A549 (cell line): Measurements from ENCODE around the gene TMPRSS11B. TPM values are rescaled to one million over a fixed set of nuclear protein-coding genes. Genes with fewer than 3 reads are reported as not detected.
"Not testable (repeated sequence)": the region's sequence is repeated elsewhere in the genome, so short reads cannot be mapped to it uniquely, and the experiment has no call there.

Source experiments
- ATAC-seq, 2 experiments: fragments of 200-7000 bp in 1 of 2; fragments of >200 bp in 1 of 2; cut with Nextera tagmentation in 1 of 2; cut with Tn5 transposase in 1 of 2; 3 replicates each; pipeline versions ENCODE4 v1.8.0 to v1.9.1; 2018 to 2020; ENCODE audit warnings: mild to moderate bottlenecking in 1 of 2, moderate library complexity in 1 of 2
- CTCF ChIA-PET: fragments of 300-600 bp; sonication (Branson Sonifier 250); formaldehyde crosslinking; extraction: SDS; loops from one replicate; lab custom pipeline; 2021; ENCODE audit warnings: antibody characterized with exemption, inconsistent platforms; lab: Yijun Ruan, JAX
- POLR2A ChIA-PET: fragments of 350-600 bp; formaldehyde crosslinking; extraction: SDS; loops from one replicate; lab custom pipeline; 2021; ENCODE audit warnings: antibody characterized with exemption, inconsistent platforms; lab: Yijun Ruan, JAX
- DNase-seq, 2 experiments: peaks; one replicate each; pipeline versions ENCODE4 v3.0.0 to v3.0.0-alpha.2; 2011 to 2016; ENCODE audit warnings: low read depth in 1 of 2, low spot score in 1 of 2
- FAIRE-seq: peaks from 2 replicates; lab custom pipeline; 2011; peaks lifted over from hg19 to GRCh38; lab: Jason Lieb, UNC
- H3K27ac ChIP-seq, 2 experiments: fragments of >200 bp; sonication (Bioruptor Twin); formaldehyde crosslinking; 3 replicates each; pipeline ENCODE4 v1.5.1; 2016 to 2017
- H3K4me1 ChIP-seq: fragments of >200 bp; sonication (Bioruptor Twin); formaldehyde crosslinking; 3 replicates; pipeline ENCODE4 v1.6.1; 2016
- H3K4me2 ChIP-seq: fragments of >200 bp; sonication (Bioruptor Twin); formaldehyde crosslinking; 3 replicates; pipeline ENCODE4 v1.6.1; 2016
- H3K4me3 ChIP-seq: fragments of >200 bp; sonication (Bioruptor Twin); formaldehyde crosslinking; 3 replicates; pipeline ENCODE4 v1.5.1; 2016
- H3K9me3 ChIP-seq: fragments of >200 bp; sonication (Bioruptor Twin); formaldehyde crosslinking; 3 replicates; pipeline ENCODE4 v1.6.1; 2016
- CBX8 ChIP-seq: fragments of 200-600 bp; sonication (generic); IDR thresholded peaks from 2 replicates; pipeline ENCODE4 v1.6.1; 2016
- CEBPB ChIP-seq, 2 experiments: fragments of >200 bp in 1 of 2; sonication (Bioruptor Twin) in 1 of 2; formaldehyde crosslinking in 1 of 2; IDR thresholded peaks; 2 replicates each; pipeline ENCODE4 v1.6.1; 2012 to 2016
- CHD4 ChIP-seq: fragments of 200-600 bp; sonication (generic); IDR thresholded peaks from 2 replicates; pipeline ENCODE4 v1.6.1; 2016; ENCODE audit warnings: antibody characterized with exemption, mild to moderate bottlenecking, borderline replicate concordance
- EHF ChIP-seq: fragments of 250-450 bp; sonication (Bioruptor Pico); IDR thresholded peaks from 2 replicates; pipeline ENCODE4 v1.5.0; 2020; ENCODE audit warnings: mild to moderate bottlenecking
- ESRRA ChIP-seq: fragments of 150-350 bp; IDR thresholded peaks from 2 replicates; pipeline ENCODE4 v1.6.1; 2014; ENCODE audit warnings: mild to moderate bottlenecking, low read length, borderline replicate concordance
- FOSB ChIP-seq: fragments of 250-450 bp; sonication (Bioruptor Pico); IDR thresholded peaks from 2 replicates; pipeline ENCODE4 v1.5.0; 2020; ENCODE audit warnings: mild to moderate bottlenecking, moderate library complexity
- FOSL2 ChIP-seq, 2 experiments: fragments of 450-650 bp in 1 of 2; fragments of >200 bp in 1 of 2; sonication (Bioruptor Twin) in 1 of 2; formaldehyde crosslinking; IDR thresholded peaks; 2 replicates each; pipeline versions ENCODE4 v1.5.0 to v1.6.1; 2016 to 2020; ENCODE audit warnings: mild to moderate bottlenecking in 1 of 2, moderate library complexity in 1 of 2
- HEYL ChIP-seq: fragments of 250-450 bp; sonication (Bioruptor Pico); IDR thresholded peaks from 2 replicates; pipeline ENCODE4 v1.8.0; 2021; ENCODE audit warnings: mild to moderate bottlenecking, moderate library complexity
- HOXB5 ChIP-seq: fragments of 250-450 bp; sonication (Bioruptor Pico); IDR thresholded peaks from 2 replicates; pipeline ENCODE4 v1.5.0; 2020; ENCODE audit warnings: mild to moderate bottlenecking, moderate library complexity
- JUNB ChIP-seq: fragments of >200 bp; sonication (Bioruptor Twin); formaldehyde crosslinking; IDR thresholded peaks from 2 replicates; pipeline ENCODE4 v1.6.1; 2016
- KDM5A ChIP-seq: fragments of 200-600 bp; sonication (generic); IDR thresholded peaks from 2 replicates; pipeline ENCODE4 v1.6.1; 2016; ENCODE audit warnings: antibody characterized with exemption, mild to moderate bottlenecking
- MAZ ChIP-seq: fragments of 150-350 bp; IDR thresholded peaks from 2 replicates; pipeline ENCODE4 v1.6.1; 2014; ENCODE audit warnings: antibody characterized with exemption, low read depth, low read length, borderline replicate concordance
- NR3C1 ChIP-seq: fragments of >200 bp; sonication (Bioruptor Twin); formaldehyde crosslinking; IDR thresholded peaks from 3 replicates; pipeline ENCODE4 v1.6.1; 2017
- POLR2AphosphoS2 ChIP-seq: conservative IDR thresholded peaks from 2 replicates; pipeline ENCODE4 v1.6.1; 2012; ENCODE audit warnings: low read length, improper control_type of control experiment, inconsistent platforms
- SREBF2 ChIP-seq: fragments of 450-650 bp; IDR thresholded peaks from 2 replicates; pipeline ENCODE4 v1.6.1; 2014; ENCODE audit warnings: mild to moderate bottlenecking, moderate library complexity
- TFCP2L1 ChIP-seq: fragments of 250-450 bp; sonication (Bioruptor Pico); IDR thresholded peaks from 2 replicates; pipeline ENCODE4 v1.5.0; 2021; ENCODE audit warnings: mild to moderate bottlenecking
- TP53 ChIP-seq: fragments of 250-450 bp; sonication (Bioruptor Pico); IDR thresholded peaks from 2 replicates; pipeline ENCODE4 v1.5.0; 2021; ENCODE audit warnings: mild to moderate bottlenecking, moderate library complexity
- ZC3H11A ChIP-seq: fragments of 450-650 bp; IDR thresholded peaks from 2 replicates; pipeline ENCODE4 v1.6.1; 2014; ENCODE audit warnings: antibody characterized with exemption, mild to moderate bottlenecking
- ZFP36 ChIP-seq: fragments of 450-650 bp; IDR thresholded peaks from 2 replicates; pipeline ENCODE4 v1.6.1; 2014; ENCODE audit warnings: borderline replicate concordance; ENCODE audit not compliant: partially characterized antibody
- ZNF302 ChIP-seq: fragments of 250-450 bp; sonication (Bioruptor Pico); IDR thresholded peaks from 2 replicates; pipeline ENCODE4 v1.9.0; 2021; ENCODE audit warnings: inconsistent platforms, mild to moderate bottlenecking, moderate library complexity
- WGBS: methylation state at CpG from one replicate; pipeline ENCODE4 v1.1.6; 2017; ENCODE audit errors: missing lambda C conversion rate; 5-methylcytosine and 5-hydroxymethylcytosine counted together
- polyA plus RNA-seq, 4 experiments: library from polyadenylated mRNA; depleted of rRNA in 3 of 4; stranded (reverse); fragments of >200 nt; fragmentation: RNase III in 1 of 4; extraction: RNeasy Plus Mini Kit Qiagen cat#74134 plus additional on column Dnase treatment in 1 of 4; gene quantifications; 2 replicates in 3 of 4; 3 replicates in 1 of 4; pipeline ENCODE4 v1.2.3, GENCODE V29; 2011 to 2017
- TF ChIP-seq, protein P1 (sequence below): IDR thresholded peaks from 2 replicates; pipeline ENCODE4 v1.6.1; 2012
- TF ChIP-seq, protein P2 (sequence below): fragments of >200 bp; sonication (Bioruptor Twin); formaldehyde crosslinking; IDR thresholded peaks from 3 replicates; pipeline ENCODE4 v1.5.1; 2016
- TF ChIP-seq, protein P3 (sequence below): fragments of 450-650 bp; IDR thresholded peaks from 2 replicates; pipeline ENCODE4 v1.6.1; 2014; ENCODE audit warnings: antibody characterized with exemption
- TF ChIP-seq, protein P4 (sequence below): IDR thresholded peaks from 2 replicates; pipeline ENCODE4 v1.6.1; 2012; ENCODE audit warnings: low read depth, borderline replicate concordance
- TF ChIP-seq, protein P5 (sequence below): fragments of 200-600 bp; sonication (generic); IDR thresholded peaks from 2 replicates; pipeline ENCODE4 v1.6.1; 2016; ENCODE audit warnings: antibody characterized with exemption, mild to moderate bottlenecking, moderate library complexity

The TMPRSS11B gene
- polyA plus RNA-seq, 2 of the 4 experiments (the other 2 are of a cell fraction), result not detected

DNA sequence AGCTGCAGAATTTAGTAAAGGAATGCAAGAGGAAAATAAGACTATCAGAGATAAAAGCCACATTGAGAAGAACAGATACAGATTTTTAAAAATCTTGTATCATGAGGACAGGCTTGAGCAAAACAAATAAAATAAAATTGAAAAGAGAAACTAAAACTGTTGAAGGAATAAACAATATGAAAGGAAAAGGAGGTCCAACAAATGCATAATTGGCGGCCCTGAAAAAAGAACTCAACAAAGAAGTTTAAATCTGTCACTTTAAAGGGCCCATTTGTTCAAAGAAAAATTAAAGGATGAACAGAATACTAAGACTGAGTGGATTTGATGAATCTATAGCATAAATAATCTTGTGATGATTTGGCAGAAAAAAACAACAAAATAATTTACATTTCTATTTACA is 36.5 kb downstream of the TMPRSS11B start:
- ChIA-PET CTCF (no interaction called here), POLR2A (no interaction called here)
- TF ChIP-seq, protein P1, sequence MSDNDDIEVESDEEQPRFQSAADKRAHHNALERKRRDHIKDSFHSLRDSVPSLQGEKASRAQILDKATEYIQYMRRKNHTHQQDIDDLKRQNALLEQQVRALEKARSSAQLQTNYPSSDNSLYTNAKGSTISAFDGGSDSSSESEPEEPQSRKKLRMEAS, result no peak
- no peak for TF ChIP-seq NR3C1
- no peak for TF ChIP-seq FOSB (CRISPR knock-in tag)
- no peak for TF ChIP-seq TP53 (CRISPR knock-in tag)
- TF ChIP-seq FOSL2 (IDR thresholded peaks at IDR 0.05), result no peak
- TF ChIP-seq FOSL2 (CRISPR knock-in tag; IDR thresholded peaks at IDR 0.05), result no peak
- TF ChIP-seq ZFP36, result no peak
- no peak for TF ChIP-seq EHF
- no peak for TF ChIP-seq TFCP2L1 (CRISPR knock-in tag)
- TF ChIP-seq ESRRA, result no peak
- TF ChIP-seq JUNB, result no peak
- no peak for TF ChIP-seq CHD4
- TF ChIP-seq ZNF302 (CRISPR knock-in tag), result no peak
- TF ChIP-seq HEYL (CRISPR knock-in tag), result no peak
- TF ChIP-seq, protein P2, sequence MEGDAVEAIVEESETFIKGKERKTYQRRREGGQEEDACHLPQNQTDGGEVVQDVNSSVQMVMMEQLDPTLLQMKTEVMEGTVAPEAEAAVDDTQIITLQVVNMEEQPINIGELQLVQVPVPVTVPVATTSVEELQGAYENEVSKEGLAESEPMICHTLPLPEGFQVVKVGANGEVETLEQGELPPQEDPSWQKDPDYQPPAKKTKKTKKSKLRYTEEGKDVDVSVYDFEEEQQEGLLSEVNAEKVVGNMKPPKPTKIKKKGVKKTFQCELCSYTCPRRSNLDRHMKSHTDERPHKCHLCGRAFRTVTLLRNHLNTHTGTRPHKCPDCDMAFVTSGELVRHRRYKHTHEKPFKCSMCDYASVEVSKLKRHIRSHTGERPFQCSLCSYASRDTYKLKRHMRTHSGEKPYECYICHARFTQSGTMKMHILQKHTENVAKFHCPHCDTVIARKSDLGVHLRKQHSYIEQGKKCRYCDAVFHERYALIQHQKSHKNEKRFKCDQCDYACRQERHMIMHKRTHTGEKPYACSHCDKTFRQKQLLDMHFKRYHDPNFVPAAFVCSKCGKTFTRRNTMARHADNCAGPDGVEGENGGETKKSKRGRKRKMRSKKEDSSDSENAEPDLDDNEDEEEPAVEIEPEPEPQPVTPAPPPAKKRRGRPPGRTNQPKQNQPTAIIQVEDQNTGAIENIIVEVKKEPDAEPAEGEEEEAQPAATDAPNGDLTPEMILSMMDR, result no peak
- TF ChIP-seq, protein P3, sequence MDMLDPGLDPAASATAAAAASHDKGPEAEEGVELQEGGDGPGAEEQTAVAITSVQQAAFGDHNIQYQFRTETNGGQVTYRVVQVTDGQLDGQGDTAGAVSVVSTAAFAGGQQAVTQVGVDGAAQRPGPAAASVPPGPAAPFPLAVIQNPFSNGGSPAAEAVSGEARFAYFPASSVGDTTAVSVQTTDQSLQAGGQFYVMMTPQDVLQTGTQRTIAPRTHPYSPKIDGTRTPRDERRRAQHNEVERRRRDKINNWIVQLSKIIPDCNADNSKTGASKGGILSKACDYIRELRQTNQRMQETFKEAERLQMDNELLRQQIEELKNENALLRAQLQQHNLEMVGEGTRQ, result no peak
- TF ChIP-seq CEBPB (IDR thresholded peaks at IDR 0.05), result no peak
- no peak for TF ChIP-seq ZC3H11A
- TF ChIP-seq, protein P4, sequence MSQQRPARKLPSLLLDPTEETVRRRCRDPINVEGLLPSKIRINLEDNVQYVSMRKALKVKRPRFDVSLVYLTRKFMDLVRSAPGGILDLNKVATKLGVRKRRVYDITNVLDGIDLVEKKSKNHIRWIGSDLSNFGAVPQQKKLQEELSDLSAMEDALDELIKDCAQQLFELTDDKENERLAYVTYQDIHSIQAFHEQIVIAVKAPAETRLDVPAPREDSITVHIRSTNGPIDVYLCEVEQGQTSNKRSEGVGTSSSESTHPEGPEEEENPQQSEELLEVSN, result no peak
- no peak overlapping the region for H3K4me2 ChIP-seq
- H3K4me3 ChIP-seq, result no peak overlapping the region
- DNase-seq, result peak in 1 of 2 experiments; percentile 7
- ATAC-seq, result no peak
- no peak for FAIRE-seq
- no peaks in the 10 kb centered on the region for H3K4me1 ChIP-seq
- 0 out of 3 replicates have a peak, but pooled peaks cover 3% of the 10 kb centered on the region for H3K9me3 ChIP-seq
- WGBS, result 0% methylated on average over 1 of the region's 1 CpG
- H3K27ac ChIP-seq, result no peak overlapping the region

DNA sequence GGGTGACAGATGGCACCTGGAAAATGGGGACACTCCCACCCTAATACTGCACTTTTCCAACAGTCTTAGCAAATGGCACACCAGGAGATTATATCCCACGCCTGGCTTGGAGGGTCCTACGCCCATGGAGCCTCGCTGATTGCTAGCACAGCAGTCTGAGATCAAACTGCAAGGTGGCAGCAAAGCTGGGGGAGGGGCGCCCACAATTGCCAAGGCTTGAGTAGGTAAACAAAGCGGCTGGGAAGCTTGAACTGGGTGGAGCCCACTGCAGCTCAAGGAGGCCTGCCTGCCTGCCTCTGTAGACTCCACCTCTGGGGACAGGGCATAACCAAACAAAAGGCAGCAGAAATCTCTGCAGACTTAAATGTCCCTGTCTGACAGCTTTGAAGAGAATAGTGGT is 51.2 kb downstream of the TMPRSS11B start:
- CTCF ChIA-PET, POLR2A ChIA-PET, ATAC-seq: not testable (repeated sequence)

DNA sequence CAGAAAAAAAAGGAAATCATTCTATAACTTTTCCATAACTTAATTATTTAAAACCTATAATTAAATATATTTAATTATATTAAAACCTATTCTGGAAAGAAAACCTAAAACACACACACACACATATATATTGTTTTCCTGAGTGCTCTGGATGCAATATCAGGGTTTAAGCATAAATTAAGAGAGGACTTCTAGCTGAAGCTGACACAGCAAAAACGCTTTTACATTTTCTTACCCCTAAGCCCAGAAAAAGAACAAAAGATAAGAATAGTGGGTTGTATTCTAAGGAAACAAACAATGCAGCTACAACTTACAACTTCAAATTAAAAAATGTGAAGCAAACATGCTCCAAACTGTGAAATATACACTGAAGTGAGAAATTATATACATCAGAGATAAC is 52.3 kb downstream of the TMPRSS11B start:
- POLR2A ChIA-PET, result no interaction called here
- TF ChIP-seq MAZ (no peak), SREBF2 (no peak), KDM5A (no peak), HOXB5 (no peak), POLR2AphosphoS2 (no peak), CBX8 (no peak)
- TF ChIP-seq, protein P2, result no peak
- TF ChIP-seq, protein P4, result no peak
- TF ChIP-seq, protein P5, sequence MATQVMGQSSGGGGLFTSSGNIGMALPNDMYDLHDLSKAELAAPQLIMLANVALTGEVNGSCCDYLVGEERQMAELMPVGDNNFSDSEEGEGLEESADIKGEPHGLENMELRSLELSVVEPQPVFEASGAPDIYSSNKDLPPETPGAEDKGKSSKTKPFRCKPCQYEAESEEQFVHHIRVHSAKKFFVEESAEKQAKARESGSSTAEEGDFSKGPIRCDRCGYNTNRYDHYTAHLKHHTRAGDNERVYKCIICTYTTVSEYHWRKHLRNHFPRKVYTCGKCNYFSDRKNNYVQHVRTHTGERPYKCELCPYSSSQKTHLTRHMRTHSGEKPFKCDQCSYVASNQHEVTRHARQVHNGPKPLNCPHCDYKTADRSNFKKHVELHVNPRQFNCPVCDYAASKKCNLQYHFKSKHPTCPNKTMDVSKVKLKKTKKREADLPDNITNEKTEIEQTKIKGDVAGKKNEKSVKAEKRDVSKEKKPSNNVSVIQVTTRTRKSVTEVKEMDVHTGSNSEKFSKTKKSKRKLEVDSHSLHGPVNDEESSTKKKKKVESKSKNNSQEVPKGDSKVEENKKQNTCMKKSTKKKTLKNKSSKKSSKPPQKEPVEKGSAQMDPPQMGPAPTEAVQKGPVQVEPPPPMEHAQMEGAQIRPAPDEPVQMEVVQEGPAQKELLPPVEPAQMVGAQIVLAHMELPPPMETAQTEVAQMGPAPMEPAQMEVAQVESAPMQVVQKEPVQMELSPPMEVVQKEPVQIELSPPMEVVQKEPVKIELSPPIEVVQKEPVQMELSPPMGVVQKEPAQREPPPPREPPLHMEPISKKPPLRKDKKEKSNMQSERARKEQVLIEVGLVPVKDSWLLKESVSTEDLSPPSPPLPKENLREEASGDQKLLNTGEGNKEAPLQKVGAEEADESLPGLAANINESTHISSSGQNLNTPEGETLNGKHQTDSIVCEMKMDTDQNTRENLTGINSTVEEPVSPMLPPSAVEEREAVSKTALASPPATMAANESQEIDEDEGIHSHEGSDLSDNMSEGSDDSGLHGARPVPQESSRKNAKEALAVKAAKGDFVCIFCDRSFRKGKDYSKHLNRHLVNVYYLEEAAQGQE, result no peak

More for the DNA sequence above, 51.2 kb downstream of the TMPRSS11B start:
- H3K4me3 ChIP-seq, H3K9me3 ChIP-seq, DNase-seq, H3K27ac ChIP-seq, H3K4me1 ChIP-seq, FAIRE-seq, H3K4me2 ChIP-seq: not testable (repeated sequence)
- WGBS, result 6% methylated on average over 3 of the region's 5 CpGs

More for the DNA sequence above, 52.3 kb downstream of the TMPRSS11B start:
- no peaks in the 10 kb centered on the region for H3K4me1 ChIP-seq
- no peak for ATAC-seq
- H3K4me3 ChIP-seq, result no peak overlapping the region
- FAIRE-seq, result no peak
- no peaks in the 10 kb centered on the region for H3K9me3 ChIP-seq
- no peak overlapping the region for H3K27ac ChIP-seq
- WGBS, result 22% methylated on average over 1 of the region's 1 CpG
- CTCF ChIA-PET, result no interaction called here
- no peak for DNase-seq
- no peak overlapping the region for H3K4me2 ChIP-seq
